ENCODE results near the gene PALLD.

PALLD gene

GRCh38 chr4:168677879-168678278, 181.0 kb downstream of the PALLD start:
- no peaks in the 10 kb centered on the region for H3K4me1 ChIP-seq
- no peaks in the 10 kb centered on the region for H3K36me3 ChIP-seq
- no peak overlapping the region for H3K4me3 ChIP-seq (ENCODE audit: low read depth, low read length)
- H3K27me3 ChIP-seq = no peaks in the 10 kb centered on the region
- no peak for TF ChIP-seq CTCF (IDR thresholded peaks at IDR 0.05; ENCODE audit: low read depth, low read length)
- no peaks in the 10 kb centered on the region for H3K9me3 ChIP-seq
- no peak for DNase-seq

- H3K4me1 ChIP-seq = no peaks in the 10 kb centered on the region
- TF ChIP-seq CTCF (IDR thresholded peaks at IDR 0.05; ENCODE audit: low read depth, low read length) = no peak
- H3K36me3 ChIP-seq = no peaks in the 10 kb centered on the region
- no peak for DNase-seq
- no peaks in the 10 kb centered on the region for H3K9me3 ChIP-seq
- H3K4me3 ChIP-seq (ENCODE audit: low read depth, low read length) = no peak overlapping the region
- no peaks in the 10 kb centered on the region for H3K27me3 ChIP-seq
These were observed 182.0 kb downstream of the PALLD start for GRCh38 chr4:168678751-168679366.

- no peaks in the 10 kb centered on the region for H3K4me1 ChIP-seq
- no peak overlapping the region for H3K4me3 ChIP-seq (ENCODE audit: low read depth, low read length)
- no peaks in the 10 kb centered on the region for H3K27me3 ChIP-seq
- TF ChIP-seq CTCF (IDR thresholded peaks at IDR 0.05; ENCODE audit: low read depth, low read length) = no peak
- no peak for DNase-seq
- H3K9me3 ChIP-seq = no peaks in the 10 kb centered on the region
- H3K36me3 ChIP-seq = no peaks in the 10 kb centered on the region
These were observed 182.5 kb downstream of the PALLD start for GRCh38 chr4:168679397-168679796.

- H3K9me3 ChIP-seq = no peaks in the 10 kb centered on the region
- no peaks in the 10 kb centered on the region for H3K36me3 ChIP-seq
- no peak for TF ChIP-seq CTCF (IDR thresholded peaks at IDR 0.05; ENCODE audit: low read depth, low read length)
- H3K4me1 ChIP-seq = no peaks in the 10 kb centered on the region
- no peaks in the 10 kb centered on the region for H3K27me3 ChIP-seq
- no peak for DNase-seq
- no peak overlapping the region for H3K4me3 ChIP-seq (ENCODE audit: low read depth, low read length)
These were observed 183.0 kb downstream of the PALLD start for GRCh38 chr4:168679819-168680218.

GRCh38 chr4:168682898-168683500, 186.1 kb downstream of the PALLD start:
- H3K9me3 ChIP-seq = no peaks in the 10 kb centered on the region
- H3K4me3 ChIP-seq (ENCODE audit: low read depth, low read length) = no peak overlapping the region
- no peaks in the 10 kb centered on the region for H3K27me3 ChIP-seq
- no peak for TF ChIP-seq CTCF (IDR thresholded peaks at IDR 0.05; ENCODE audit: low read depth, low read length)
- no peak for DNase-seq
- no peaks in the 10 kb centered on the region for H3K4me1 ChIP-seq
- no peaks in the 10 kb centered on the region for H3K36me3 ChIP-seq

- no peak for DNase-seq
- no peak for TF ChIP-seq CTCF (IDR thresholded peaks at IDR 0.05; ENCODE audit: low read depth, low read length)
- no peak overlapping the region for H3K4me3 ChIP-seq (ENCODE audit: low read depth, low read length)
- no peaks in the 10 kb centered on the region for H3K36me3 ChIP-seq
- no peaks in the 10 kb centered on the region for H3K9me3 ChIP-seq
- H3K27me3 ChIP-seq = no peaks in the 10 kb centered on the region
- no peaks in the 10 kb centered on the region for H3K4me1 ChIP-seq
These were observed 186.7 kb downstream of the PALLD start for GRCh38 chr4:168683595-168683994.
